SK-N-SH (cell line): Measurements from ENCODE around the gene MMRN1.

ENCODE experiments used
- CTCF ChIP-seq: fragments of 200-600 bp; sonication (generic); IDR thresholded peaks from 2 replicates; pipeline ENCODE4 v1.6.1; 2017; ENCODE audit warnings: antibody characterized with exemption, mild to moderate bottlenecking, moderate library complexity
- EP300 ChIP-seq, 2 experiments: IDR thresholded peaks; 2 replicates each; pipeline versions ENCODE4 v1.4.0 to v1.6.1; 2012; ENCODE audit warnings: borderline replicate concordance in 1 of 2, low read depth in 1 of 2, low read length in 1 of 2
- POLR2AphosphoS5 ChIP-seq: IDR thresholded peaks from 2 replicates; pipeline ENCODE4 v1.6.1; 2012; ENCODE audit warnings: low read depth, low read length
- TAF1 ChIP-seq: IDR thresholded peaks from 2 replicates; pipeline ENCODE4 v1.6.1; 2012; ENCODE audit warnings: low read depth, mild to moderate bottlenecking, low read length, moderate library complexity, borderline replicate concordance
- USF1 ChIP-seq: IDR thresholded peaks from 2 replicates; pipeline ENCODE4 v1.4.0; 2012; ENCODE audit warnings: low read depth, borderline replicate concordance

- TF ChIP-seq CTCF (no peak), POLR2AphosphoS5 (no peak), TAF1 (no peak), EP300 (IDR thresholded peaks at IDR 0.05; ENCODE audit: borderline replicate concordance in 1 of 2, low read depth in 1 of 2, low read length in 1 of 2) (no peak), USF1 (no peak)
Observed at GRCh38 chr4:89939546-89939945, 44.9 kb downstream of the MMRN1 start.
